ENCODE data around the gene ARMC2. TPM values are rescaled to one million over a fixed set of nuclear protein-coding genes. Genes with fewer than 3 reads are reported as not detected.

ARMC2 gene
- total RNA-seq, 1 experiment from 2014 or later = 3.8 TPM

DNA sequence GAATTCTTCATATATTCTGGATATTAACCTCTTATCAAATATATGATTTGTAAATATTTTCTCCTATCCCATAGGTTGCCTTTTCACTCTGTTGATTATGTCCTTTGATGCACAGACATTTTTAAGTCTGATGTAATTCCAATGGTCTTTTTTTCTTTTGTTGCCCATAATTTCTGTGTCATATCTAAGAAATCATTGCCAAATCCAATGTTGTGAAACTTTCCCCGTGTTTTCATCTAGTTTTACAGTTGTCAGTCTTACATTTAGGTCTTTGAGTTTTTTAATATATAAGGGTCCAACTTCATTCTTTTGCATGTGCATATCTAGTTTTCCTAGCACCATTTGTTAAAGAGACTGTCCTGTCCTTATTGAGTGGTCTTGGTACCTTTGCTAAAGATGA lies 134.9 kb downstream of the ARMC2 start:
- Histone ChIP-seq H3K27me3 (no peaks in the 10 kb centered on the region), H3K27ac (no peak overlapping the region), H3K9me3 (replicated peaks) (no peaks in the 10 kb centered on the region), H3K36me3 (peaks cover 4% of the 10 kb centered on the region; the same call in 1 of the 2 replicates), H3K4me1 (no peaks in the 10 kb centered on the region), H3K4me3 (no peak overlapping the region)
- DNase-seq = no peak

DNA sequence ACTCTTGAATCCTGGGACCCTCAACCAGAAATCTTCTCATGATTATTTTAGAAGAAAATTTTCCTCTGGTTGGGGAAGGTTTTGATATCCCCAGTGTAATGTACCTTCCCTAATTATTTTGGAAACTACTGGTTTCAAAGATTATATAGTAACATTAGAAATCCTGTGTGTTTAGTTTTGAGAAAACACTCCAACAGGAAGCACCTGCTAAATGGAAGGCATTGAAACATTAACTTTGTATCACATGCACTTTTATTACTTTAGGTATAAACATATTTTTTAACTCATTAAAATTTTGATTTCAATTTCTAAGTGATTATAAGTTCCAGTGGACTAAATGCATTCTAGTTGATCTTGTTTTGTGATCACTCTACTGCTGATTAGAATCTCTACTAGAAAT lies 137.1 kb downstream of the ARMC2 start:
- Histone ChIP-seq H3K27ac (no peak overlapping the region), H3K36me3 (peaks cover 6% of the 10 kb centered on the region; the same call in 1 of the 2 replicates), H3K4me3 (no peak overlapping the region), H3K27me3 (no peaks in the 10 kb centered on the region), H3K9me3 (replicated peaks) (no peaks in the 10 kb centered on the region), H3K4me1 (no peaks in the 10 kb centered on the region)
- no peak for DNase-seq

DNA sequence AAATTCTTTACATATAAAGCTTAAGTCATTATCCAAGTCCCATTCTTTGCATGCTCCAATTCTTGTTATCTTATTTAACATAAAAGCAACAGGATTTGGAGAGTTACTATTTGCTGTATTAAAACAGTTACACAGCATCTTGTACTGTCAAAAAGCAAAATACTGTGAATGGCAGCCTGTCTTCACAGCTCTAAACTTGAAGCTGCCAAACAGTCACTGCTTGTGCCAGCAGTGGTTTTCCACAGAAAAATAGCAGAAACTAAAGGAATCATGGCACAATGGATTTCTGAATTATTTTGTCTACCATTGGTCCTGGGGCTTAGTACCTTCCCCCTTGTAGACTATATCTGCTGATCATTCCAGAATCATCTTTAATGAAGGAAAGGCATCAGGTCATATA lies 138.9 kb downstream of the ARMC2 start:
- no peak overlapping the region for H3K27ac ChIP-seq
- H3K4me1 ChIP-seq = no peaks in the 10 kb centered on the region
- H3K4me3 ChIP-seq = no peak overlapping the region
- no peak for DNase-seq
- peaks cover 9% of the 10 kb centered on the region; the same call in 1 of the 2 replicates for H3K36me3 ChIP-seq
- no peaks in the 10 kb centered on the region for H3K27me3 ChIP-seq
- no peaks in the 10 kb centered on the region for H3K9me3 ChIP-seq (replicated peaks)

DNA sequence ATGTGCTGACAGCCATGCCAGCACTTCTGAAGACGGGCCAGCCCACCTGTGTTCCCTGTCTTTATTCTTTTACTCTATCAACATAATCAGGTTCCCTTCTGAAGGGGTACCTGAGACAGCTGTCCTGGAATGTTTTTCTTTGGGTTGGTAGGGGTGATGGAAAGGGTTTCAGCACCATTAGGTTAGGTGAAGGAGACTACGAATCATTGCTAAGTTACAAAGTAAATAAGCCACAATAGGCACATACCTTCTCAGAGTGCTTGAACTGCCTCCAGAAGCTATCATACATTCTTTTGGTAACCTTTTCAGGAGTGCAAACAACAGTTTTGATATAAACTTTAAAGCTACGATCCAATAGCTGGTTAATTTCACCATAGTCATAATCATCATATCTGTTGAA lies 140.1 kb downstream of the ARMC2 start:
- Histone ChIP-seq H3K27me3 (no peaks in the 10 kb centered on the region), H3K9me3 (replicated peaks) (no peaks in the 10 kb centered on the region), H3K4me1 (no peaks in the 10 kb centered on the region), H3K36me3 (peaks cover 15% of the 10 kb centered on the region), H3K27ac (no peak overlapping the region), H3K4me3 (no peak overlapping the region)
- DNase-seq = no peak

DNA sequence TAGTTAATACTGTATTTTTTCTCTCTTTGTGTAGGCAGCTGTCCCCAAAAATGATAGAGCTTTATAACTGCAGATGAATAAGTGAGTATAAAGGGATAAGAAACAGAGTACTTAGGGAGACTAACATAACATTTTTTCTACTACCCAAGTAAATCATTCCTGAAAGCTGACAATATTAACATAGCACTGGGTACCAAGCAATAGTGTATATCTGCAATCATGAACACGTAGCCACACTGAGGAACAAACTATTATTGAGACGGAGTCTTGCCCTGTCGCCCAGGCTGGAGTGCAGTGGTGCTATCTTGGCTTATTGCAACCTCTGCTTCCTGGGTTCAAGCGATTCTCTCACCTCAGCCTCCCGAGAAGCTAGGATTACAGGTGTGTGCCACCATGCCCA lies 140.5 kb downstream of the ARMC2 start:
- no peak overlapping the region for H3K4me3 ChIP-seq
- H3K4me1 ChIP-seq = no peaks in the 10 kb centered on the region
- DNase-seq = no peak
- H3K27ac ChIP-seq = no peak overlapping the region
- no peaks in the 10 kb centered on the region for H3K9me3 ChIP-seq (replicated peaks)
- no peaks in the 10 kb centered on the region for H3K27me3 ChIP-seq
- H3K36me3 ChIP-seq = peaks cover 17% of the 10 kb centered on the region

DNA sequence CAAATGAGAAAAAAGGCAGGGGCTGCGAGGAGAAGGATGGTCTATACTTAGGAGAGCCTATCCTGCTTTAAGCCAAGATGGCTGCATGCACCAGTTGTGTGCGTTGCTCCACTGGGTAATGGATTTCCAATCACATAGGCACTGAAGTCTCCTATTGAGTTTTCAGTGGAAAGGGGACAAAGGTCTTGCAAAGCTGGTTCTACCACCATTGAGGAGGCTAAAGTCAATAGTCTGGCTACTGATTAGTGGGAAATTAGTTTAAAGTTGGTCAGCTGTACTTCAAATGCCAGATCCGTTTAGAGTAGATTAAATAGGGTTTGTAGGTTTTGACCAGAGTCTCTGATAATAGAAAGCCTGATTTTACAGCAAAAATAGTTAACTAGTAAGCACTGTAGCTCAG lies 141.5 kb downstream of the ARMC2 start:
- Histone ChIP-seq H3K27ac (no peak overlapping the region), H3K9me3 (replicated peaks) (no peaks in the 10 kb centered on the region), H3K36me3 (peaks cover 21% of the 10 kb centered on the region), H3K4me1 (no peaks in the 10 kb centered on the region), H3K27me3 (no peaks in the 10 kb centered on the region), H3K4me3 (no peak overlapping the region)
- no peak for DNase-seq

DNA sequence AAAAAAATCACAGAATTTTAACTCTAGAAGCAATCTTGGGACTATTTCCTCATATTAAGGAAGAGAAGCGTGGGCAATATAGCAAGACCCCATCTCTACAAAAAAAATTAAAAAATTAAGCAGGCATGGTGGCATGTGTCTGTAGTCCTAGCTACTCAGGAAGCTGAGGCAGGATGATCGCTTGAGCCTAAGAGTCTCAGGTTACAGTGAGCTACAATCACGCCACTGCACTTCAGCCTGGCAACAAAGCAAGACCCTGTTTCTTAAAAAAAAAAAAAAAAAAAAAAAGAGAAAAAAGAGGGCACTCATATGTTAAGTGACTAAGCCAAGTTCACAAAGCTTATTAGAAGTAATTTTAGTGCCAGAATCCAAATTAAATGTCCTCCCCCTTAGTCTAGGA lies 145.7 kb downstream of the ARMC2 start:
- Histone ChIP-seq H3K27me3 (no peaks in the 10 kb centered on the region), H3K4me1 (no peaks in the 10 kb centered on the region), H3K36me3 (peaks cover 22% of the 10 kb centered on the region), H3K9me3 (replicated peaks) (no peaks in the 10 kb centered on the region), H3K27ac (no peak overlapping the region), H3K4me3 (no peak overlapping the region)
- DNase-seq = peak in 1 of 2 experiments; percentile 34

DNA sequence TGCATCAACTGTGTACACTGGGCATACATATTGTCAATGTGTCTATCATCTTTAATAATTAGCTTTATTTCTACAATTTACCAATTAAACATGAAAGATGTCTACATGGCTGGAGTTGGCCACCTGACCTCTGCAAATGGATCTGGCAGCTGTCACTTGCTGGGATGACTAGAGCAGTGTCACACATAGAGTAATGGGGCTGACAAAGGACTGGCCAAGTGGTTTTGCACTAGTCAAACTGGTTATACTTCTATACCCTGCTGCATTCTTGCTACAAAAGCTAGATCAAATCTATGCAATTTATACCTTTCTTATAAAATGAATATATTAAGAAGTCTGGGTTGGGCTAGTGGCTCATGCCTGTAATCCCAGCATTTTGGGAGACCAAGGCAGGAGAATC lies 147.1 kb downstream of the ARMC2 start:
- Histone ChIP-seq H3K27ac (no peak overlapping the region), H3K4me1 (no peaks in the 10 kb centered on the region), H3K36me3 (peaks cover 20% of the 10 kb centered on the region), H3K9me3 (replicated peaks) (no peaks in the 10 kb centered on the region), H3K4me3 (no peak overlapping the region), H3K27me3 (no peaks in the 10 kb centered on the region)
- no peak for DNase-seq

DNA sequence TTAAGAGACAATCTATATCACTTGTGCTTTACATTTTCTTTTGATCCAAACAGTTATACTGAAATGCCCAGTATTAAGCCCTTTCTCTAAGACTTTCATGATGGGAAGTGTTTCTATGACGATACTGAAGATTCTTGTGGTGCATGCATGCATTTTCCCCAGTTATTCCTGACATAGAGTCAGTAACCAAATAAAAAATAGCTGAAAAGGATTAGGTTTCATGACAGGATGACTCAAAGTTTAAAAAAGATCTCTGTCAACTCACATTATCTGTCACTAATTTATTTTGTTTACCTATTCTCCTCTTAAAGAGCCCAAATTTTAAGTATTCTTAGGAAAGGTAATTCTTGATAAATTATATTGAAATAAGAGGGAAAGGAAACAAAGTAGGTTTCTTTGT lies 148.0 kb downstream of the ARMC2 start:
- no peak overlapping the region for H3K27ac ChIP-seq
- no peaks in the 10 kb centered on the region for H3K27me3 ChIP-seq
- H3K4me1 ChIP-seq = no peaks in the 10 kb centered on the region
- H3K9me3 ChIP-seq (replicated peaks) = no peaks in the 10 kb centered on the region
- no peak overlapping the region for H3K4me3 ChIP-seq
- DNase-seq = no peak
- H3K36me3 ChIP-seq = peaks cover 17% of the 10 kb centered on the region

DNA sequence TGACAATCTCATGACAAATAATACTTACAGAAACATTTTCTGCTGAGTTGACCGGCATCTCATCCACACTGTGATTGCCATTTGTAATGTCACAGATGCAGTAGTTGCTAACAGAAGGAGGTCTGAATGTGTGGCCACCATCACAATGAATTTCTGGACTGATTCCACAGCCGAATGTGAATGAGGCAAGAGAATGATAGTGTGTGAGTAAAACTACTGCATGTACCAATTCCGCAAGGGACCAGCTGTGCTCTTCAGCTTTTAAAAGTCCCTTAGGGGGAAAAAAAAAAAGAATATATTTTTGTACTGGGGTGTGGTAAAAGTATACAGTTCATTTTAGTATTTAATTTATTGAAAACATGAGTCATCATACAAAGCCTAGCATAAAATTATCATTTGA lies 150.3 kb downstream of the ARMC2 start:
- Histone ChIP-seq H3K4me3 (no peak overlapping the region), H3K4me1 (no peaks in the 10 kb centered on the region), H3K27ac (no peak overlapping the region), H3K36me3 (peaks cover 10% of the 10 kb centered on the region; the same call in 1 of the 2 replicates), H3K27me3 (no peaks in the 10 kb centered on the region), H3K9me3 (replicated peaks) (no peaks in the 10 kb centered on the region)
- no peak for DNase-seq

DNA sequence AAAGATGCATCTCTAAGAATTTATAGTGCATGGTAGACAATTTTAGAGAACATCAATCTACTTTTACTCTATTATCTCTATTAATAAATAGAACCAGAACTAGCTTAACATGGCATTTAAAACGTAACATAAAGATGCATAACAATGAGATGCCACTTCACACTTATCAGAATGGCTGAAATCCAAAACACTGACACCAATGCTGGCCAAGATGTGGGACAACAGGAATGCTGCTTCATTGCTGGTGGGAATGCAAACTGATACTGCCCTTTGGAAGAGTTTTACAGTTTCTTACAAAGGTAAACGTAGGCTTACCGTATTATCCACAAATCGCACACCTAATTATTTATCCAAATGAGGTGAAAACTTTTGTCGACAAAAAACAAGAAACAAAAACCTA lies 151.2 kb downstream of the ARMC2 start:
- DNase-seq = no peak
- no peaks in the 10 kb centered on the region for H3K9me3 ChIP-seq (replicated peaks)
- no peak overlapping the region for H3K27ac ChIP-seq
- no peaks in the 10 kb centered on the region for H3K4me1 ChIP-seq
- no peak overlapping the region for H3K4me3 ChIP-seq
- no peaks in the 10 kb centered on the region for H3K27me3 ChIP-seq
- 0 out of 2 replicates have a peak, but pooled peaks cover 5% of the 10 kb centered on the region for H3K36me3 ChIP-seq

DNA sequence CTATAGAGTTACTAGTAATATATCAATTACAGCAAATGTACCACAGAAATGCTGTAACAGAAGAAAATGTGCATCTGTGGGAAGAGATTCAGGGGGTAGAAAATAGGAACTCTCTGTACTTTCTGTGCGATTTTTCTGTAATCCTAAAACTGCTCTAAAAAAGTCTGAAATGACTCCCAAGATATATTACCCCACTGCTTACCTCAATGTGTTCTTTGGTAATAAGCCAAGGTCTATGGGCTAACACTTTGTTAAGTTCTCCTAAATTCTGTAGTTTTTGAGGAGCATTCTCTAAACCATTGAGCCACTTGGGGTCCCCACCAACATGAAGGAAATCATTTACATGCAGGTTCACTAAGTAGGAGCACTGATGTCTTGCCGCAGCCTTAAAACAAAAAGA lies 152.1 kb downstream of the ARMC2 start:
- Histone ChIP-seq H3K36me3 (0 out of 2 replicates have a peak, but pooled peaks cover 5% of the 10 kb centered on the region), H3K4me3 (no peak overlapping the region), H3K27me3 (no peaks in the 10 kb centered on the region), H3K4me1 (no peaks in the 10 kb centered on the region), H3K27ac (no peak overlapping the region), H3K9me3 (replicated peaks) (no peaks in the 10 kb centered on the region)
- no peak for DNase-seq

DNA sequence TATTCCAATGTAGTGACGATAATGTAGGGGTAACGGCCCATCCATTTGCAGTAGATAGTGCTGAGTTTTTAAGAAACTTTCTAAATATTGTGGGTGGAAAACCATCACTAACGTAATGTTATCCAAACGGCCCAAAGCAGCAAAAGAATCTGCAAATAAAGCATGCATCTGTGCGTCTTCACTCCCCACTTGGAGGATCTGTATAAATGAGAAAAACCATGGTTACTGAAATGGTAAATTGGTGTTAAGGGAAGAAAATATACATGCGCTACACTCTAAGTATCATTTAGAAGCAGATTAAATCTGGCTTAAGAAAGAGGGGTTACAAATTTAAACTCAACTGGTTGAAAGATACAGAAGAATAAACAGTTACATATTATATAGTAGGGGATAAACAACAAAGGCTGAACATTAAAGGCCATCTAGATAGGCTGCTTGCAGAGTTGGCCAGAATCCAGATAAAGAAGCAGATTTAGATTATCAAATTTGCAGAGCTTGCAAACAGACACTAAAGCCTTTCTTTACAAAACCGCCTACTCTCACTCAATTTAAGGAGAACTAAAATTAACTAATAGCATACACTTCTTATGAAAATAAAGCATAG lies 153.2 kb downstream of the ARMC2 start:
- Histone ChIP-seq H3K27ac (no peak overlapping the region), H3K4me1 (no peaks in the 10 kb centered on the region), H3K27me3 (no peaks in the 10 kb centered on the region), H3K36me3 (0 out of 2 replicates have a peak, but pooled peaks cover 5% of the 10 kb centered on the region), H3K4me3 (no peak overlapping the region), H3K9me3 (replicated peaks) (no peaks in the 10 kb centered on the region)
- no peak for DNase-seq

DNA sequence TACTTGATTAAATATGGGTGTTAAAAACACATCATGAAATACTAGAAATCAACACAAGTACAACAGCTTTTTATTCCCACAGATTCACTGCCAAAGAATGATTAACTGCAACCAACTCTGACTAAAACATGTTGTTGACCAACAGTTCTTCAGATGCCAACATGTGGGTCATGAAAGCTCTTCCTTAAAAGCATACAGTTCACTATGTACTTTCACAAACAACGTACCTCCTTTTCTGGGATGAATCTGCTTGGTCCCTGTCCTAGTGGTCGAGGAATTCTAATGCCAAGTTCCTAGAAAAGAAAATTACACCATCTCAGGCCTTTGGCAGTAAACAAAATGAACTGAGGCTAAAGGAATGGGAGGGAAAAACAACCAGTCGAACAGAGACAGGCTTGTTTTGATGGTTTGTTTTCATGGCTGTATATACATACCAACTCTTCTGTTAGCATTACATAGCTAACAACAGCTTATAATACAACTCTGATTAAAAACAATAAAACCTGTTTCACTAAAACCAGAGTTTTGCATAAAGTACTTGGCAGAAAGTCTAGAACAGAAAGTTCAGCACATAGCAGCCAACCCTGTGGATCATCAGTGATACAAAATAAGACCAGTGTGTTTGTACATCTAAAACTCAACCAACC lies 154.0 kb downstream of the ARMC2 start:
- no peaks in the 10 kb centered on the region for H3K9me3 ChIP-seq (replicated peaks)
- 0 out of 2 replicates have a peak, but pooled peaks cover 3% of the 10 kb centered on the region for H3K36me3 ChIP-seq
- no peaks in the 10 kb centered on the region for H3K27me3 ChIP-seq
- no peaks in the 10 kb centered on the region for H3K4me1 ChIP-seq
- no peak overlapping the region for H3K27ac ChIP-seq
- no peak for DNase-seq
- H3K4me3 ChIP-seq = no peak overlapping the region

DNA sequence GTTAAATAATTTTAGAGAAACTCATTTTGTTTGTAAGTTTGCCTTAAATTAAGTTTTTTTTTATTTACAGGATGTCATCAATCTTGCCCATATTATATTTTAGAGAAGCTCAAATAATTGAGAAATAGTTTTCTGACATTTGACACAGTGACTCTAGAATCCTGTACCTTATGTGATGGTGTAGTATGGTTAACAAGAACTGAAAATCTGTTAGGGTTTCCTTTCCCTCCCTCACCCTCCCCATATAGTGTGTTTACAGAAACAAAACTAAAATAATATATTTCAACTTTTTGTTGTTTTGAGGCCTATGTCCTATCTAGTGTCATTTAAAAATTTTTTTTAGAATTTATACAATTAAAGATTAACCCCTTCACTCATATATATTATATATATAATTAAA lies 154.7 kb downstream of the ARMC2 start:
- no peaks in the 10 kb centered on the region for H3K9me3 ChIP-seq (replicated peaks)
- H3K36me3 ChIP-seq = no peaks in the 10 kb centered on the region
- no peaks in the 10 kb centered on the region for H3K4me1 ChIP-seq
- no peak overlapping the region for H3K27ac ChIP-seq
- no peak for DNase-seq
- H3K4me3 ChIP-seq = no peak overlapping the region
- no peaks in the 10 kb centered on the region for H3K27me3 ChIP-seq

DNA sequence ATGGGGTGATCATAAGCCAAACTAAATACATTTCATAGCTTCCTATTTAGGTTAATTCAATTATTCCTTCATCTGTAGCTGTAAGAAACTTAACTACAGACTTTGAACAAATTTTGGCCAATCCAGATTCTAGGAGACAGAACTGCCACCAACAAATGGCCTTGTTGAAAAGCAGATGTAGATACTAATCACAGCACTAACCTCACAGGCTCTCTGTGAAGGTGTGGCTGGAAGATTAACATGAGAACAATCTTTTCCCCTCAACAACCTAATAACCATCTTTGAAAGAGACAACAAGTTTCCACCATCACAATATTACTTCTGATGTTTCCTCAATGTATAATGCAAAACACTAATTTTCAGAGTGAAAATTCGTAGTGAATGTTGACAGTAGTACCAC lies 158.6 kb downstream of the ARMC2 start:
- H3K4me3 ChIP-seq = no peak overlapping the region
- no peaks in the 10 kb centered on the region for H3K4me1 ChIP-seq
- H3K27ac ChIP-seq = no peak overlapping the region
- H3K27me3 ChIP-seq = no peaks in the 10 kb centered on the region
- no peaks in the 10 kb centered on the region for H3K9me3 ChIP-seq (replicated peaks)
- DNase-seq = no peak
- no peaks in the 10 kb centered on the region for H3K36me3 ChIP-seq
